NCI-H1092 treated with DMSO at 0.1 percent for 48 hours (cell line): Measurements from ENCODE around the gene KCNK5.

Experiments used
- DNase-seq: peaks from one replicate; lab custom pipeline; 2025; lab: John Stamatoyannopoulos, UW

The KCNK5 gene

GRCh38 chr6:39171489-39172376 is 57.5 kb downstream of the KCNK5 start:
- DNase-seq: no peak

GRCh38 chr6:39170860-39171259 is 58.4 kb downstream of the KCNK5 start:
- no peak for DNase-seq

- no peak for DNase-seq
These were observed 58.9 kb downstream of the KCNK5 start for GRCh38 chr6:39170389-39170788.

GRCh38 chr6:39169448-39170344 is 59.6 kb downstream of the KCNK5 start:
- no peak for DNase-seq

- no peak for DNase-seq
These were observed 61.2 kb downstream of the KCNK5 start for GRCh38 chr6:39167866-39168625.

- no peak for DNase-seq
These were observed 62.0 kb downstream of the KCNK5 start for GRCh38 chr6:39167321-39167720.

- no peak for DNase-seq
These were observed 62.4 kb downstream of the KCNK5 start for GRCh38 chr6:39166912-39167290.

GRCh38 chr6:39166189-39166911 is 62.9 kb downstream of the KCNK5 start:
- DNase-seq: peak; percentile 68

GRCh38 chr6:39157511-39157910 is 71.8 kb downstream of the KCNK5 start:
- DNase-seq: no peak

GRCh38 chr6:39156801-39157200 is 72.5 kb downstream of the KCNK5 start:
- no peak for DNase-seq

- DNase-seq: no peak
These were observed 74.6 kb downstream of the KCNK5 start for GRCh38 chr6:39154705-39155104.

- no peak for DNase-seq
These were observed 75.4 kb downstream of the KCNK5 start for GRCh38 chr6:39153766-39154397.

GRCh38 chr6:39152262-39152661 is 77.0 kb downstream of the KCNK5 start:
- no peak for DNase-seq

- DNase-seq: no peak
These were observed 78.1 kb downstream of the KCNK5 start for GRCh38 chr6:39151211-39151610.

- no peak for DNase-seq
These were observed 84.6 kb downstream of the KCNK5 start for GRCh38 chr6:39144481-39145173.

- no peak for DNase-seq
These were observed 85.9 kb downstream of the KCNK5 start for GRCh38 chr6:39143238-39143930.

- DNase-seq: no peak
These were observed 88.6 kb downstream of the KCNK5 start for GRCh38 chr6:39140556-39141167.
